NCI-H460 (cell line): ENCODE results near the gene FCN2. TPM values are rescaled to one million over a fixed set of nuclear protein-coding genes. Genes with fewer than 3 reads are reported as not detected.
"Not testable (repeated sequence)": the region's sequence is repeated elsewhere in the genome, so short reads cannot be mapped to it uniquely, and the experiment has no call there.

Source experiments
- DNase-seq: peaks from one replicate; pipeline ENCODE4 v3.0.0-alpha.2; 2016; ENCODE audit warnings: low read depth; ENCODE audit errors: extremely low read depth
- total RNA-seq: library from RNA; depleted of rRNA; stranded (reverse); fragments of >200 nt; shearing (Covaris generic); gene quantifications from 2 replicates; pipeline ENCODE4 v1.2.3, GENCODE V29; 2014

Gene FCN2
- total RNA-seq, 1 experiment from 2014 or later = not detected

GRCh38 chr9:134846699-134847098 is 33.9 kb upstream of the FCN2 start:
- DNase-seq = no peak

DNA sequence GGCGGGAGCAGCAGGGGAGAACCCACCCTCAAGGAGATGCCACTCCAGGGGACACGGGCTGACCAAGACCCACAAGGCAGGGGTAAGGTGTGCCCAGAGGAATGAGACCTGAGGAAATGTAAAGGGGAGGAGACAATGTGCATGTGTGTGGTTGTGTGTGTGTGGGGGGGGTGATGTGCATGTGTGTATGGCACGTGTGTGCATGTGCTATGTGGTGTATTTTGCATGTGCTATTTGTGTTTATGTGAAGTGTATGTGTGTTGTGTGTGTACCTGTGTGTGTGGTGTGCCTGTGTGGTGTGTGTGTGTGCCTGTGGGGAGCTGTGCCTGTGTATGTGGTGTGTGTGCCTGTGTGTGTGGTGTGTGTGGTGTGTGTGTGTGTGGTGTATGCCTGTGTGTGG is 33.5 kb upstream of the FCN2 start:
- no peak for DNase-seq

- DNase-seq = no peak
These were observed 32.7 kb upstream of the FCN2 start for GRCh38 chr9:134847752-134848432.

DNA sequence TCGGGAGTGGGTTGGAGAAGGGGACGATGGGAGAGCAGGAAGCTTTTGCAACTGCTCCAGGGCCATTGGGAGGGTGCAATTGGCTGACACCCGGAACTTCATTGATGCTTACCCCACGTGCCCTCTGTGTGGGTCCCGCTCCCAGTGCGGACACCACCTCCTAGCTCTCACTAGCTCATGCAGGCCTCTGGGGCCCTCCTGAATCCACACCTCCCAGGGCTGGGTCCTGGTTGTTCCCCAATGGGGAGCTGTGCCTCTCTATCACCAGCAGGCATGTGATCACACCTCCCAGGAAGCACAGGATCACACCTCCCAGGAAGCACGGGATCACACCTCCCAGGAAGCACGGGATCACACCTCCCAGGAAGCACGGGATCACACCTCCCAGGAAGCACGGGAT is 32.1 kb upstream of the FCN2 start:
- no peak for DNase-seq

DNA sequence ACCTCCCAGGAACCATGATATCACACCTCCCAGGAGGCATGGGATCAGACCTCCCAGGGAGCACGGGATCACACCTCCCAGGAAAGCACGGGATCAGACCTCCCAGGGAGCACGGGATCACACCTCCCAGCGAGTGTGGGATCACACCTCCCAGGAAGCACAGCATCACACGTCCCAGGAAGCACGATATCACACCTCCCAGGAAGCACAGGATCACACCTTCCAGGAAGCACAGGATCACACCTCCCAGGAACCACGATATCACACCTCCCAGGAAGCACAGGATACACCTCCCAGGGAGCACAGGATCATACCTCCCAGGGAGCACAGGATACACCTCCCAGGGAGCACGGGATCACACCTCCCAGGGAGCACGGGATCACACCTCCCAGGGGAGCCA is 30.0 kb upstream of the FCN2 start:
- no peak for DNase-seq

- no peak for DNase-seq
These were observed 29.6 kb upstream of the FCN2 start for GRCh38 chr9:134851020-134851419.

DNA sequence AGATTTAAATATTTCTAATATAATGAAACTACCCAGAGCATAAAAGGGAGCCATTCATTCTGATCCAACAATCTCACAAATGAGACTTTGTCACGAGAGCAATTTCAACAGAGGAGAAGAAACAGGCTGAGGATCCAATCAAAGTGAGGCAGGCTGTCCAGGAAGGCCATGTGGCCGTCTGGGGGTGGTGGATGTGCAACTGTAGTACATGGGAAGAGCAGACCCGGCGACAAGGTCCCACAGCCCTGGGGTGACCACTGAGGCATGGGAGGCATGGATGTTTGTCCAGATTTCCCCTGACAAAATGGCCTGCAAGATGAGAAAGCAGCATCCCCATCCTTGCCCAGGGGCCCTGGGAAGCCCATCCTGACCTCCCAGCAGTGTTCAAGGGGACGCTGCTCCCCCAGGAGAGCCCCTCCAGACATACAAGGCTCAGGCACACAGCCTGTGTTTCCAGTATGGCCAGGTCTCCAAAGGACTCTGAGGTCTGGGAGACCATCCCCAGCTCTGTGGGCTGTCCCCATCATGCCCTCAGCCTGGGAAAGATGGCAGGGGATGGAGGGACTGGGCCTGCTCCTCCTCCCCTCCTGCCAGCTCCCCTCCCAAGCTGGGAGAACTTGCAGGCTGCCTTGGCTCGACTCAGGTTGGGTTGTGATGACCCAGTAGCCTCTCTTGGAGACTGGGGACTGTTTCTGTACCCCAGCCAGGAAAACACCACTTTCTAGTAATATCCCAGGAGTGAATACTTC is 27.5 kb upstream of the FCN2 start:
- no peak for DNase-seq

- DNase-seq = no peak
These were observed 26.7 kb upstream of the FCN2 start for GRCh38 chr9:134853893-134854292.

DNA sequence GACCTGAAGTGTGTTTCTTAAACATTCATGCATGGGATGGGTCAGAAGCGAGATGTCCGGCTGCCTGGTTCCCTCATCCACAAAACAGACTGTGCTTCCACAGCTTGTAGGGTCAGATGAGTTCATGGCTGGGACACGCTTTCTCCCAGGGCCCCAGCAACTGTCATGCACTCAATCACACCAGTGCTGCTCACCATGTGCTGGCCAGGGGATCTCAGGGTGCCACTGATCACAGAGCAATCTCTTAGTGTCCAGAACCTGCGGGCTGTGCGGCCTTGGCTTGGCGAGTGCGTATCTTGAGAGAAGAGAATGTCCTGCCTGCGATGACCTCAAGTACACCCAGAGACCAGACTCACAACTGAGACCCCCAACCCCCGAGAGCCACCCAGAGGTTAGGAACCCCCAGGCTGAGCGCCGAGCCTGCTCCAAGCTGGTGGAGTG is 26.0 kb upstream of the FCN2 start:
- no peak for DNase-seq

- no peak for DNase-seq
These were observed 25.2 kb upstream of the FCN2 start for GRCh38 chr9:134855231-134855899.

DNA sequence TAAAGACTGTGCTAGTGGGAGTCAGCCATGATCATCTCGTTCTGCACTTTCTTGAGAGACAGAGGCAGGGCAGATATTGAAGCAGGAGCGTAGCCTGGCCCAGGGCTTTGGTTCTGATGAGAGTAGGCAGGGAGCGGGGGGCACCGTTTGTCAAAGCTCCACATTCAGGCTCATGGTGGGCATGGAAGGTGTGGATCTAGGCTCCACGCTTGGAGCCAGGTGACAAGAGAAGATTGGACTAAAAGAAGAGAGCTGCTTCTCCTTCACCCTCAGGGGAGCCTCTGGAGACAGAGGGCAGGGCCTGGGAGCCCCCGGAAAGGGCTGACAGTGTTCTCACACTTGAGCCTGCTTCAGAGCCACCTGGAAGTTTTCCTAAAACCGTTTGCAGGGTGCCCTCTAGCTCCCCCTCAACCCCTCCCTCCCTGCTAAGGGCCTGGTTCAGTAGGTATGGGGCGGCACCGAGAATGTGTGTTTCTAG is 24.7 kb upstream of the FCN2 start:
- no peak for DNase-seq

DNA sequence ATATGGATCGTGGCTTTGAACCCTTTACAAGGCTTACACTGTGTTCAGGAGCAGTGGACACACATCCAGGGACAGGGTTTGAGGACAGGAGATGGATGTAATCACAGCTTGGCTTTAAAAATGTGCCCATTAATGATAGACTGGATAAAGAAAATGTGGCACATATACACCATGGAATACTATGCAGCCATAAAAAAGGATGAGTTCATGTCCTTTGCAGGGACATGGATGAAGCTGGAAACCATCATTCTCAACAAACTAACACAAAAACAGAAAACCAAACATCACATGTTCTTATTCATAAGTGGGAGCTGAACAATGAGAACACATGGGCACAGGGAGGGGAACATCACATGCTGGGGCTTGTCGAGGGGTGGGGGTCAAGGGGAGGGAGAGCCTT is 23.2 kb upstream of the FCN2 start:
- DNase-seq = not testable (repeated sequence)

GRCh38 chr9:134858051-134858841 is 22.4 kb upstream of the FCN2 start:
- DNase-seq = no peak

DNA sequence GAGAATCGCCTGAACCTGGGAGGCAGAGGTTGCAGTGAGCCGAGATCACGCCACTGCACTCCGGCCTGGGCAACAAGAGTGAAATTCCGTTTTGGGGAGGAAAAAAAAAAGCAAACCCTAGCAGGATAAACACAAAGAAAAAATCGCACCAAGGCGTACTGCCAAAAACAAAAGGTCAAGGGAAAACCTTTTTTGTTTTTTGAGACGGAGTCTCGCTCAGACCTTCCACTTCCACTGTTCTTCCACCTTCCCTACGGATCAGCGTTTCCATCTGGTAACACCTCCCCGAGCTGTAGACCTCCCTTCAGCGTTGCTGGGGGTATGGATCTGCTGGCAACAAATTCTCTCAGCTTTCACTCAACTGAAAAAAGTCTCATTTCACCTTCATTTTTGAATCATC is 20.1 kb upstream of the FCN2 start:
- DNase-seq = no peak

- no peak for DNase-seq
These were observed 18.8 kb upstream of the FCN2 start for GRCh38 chr9:134861595-134862334.

GRCh38 chr9:134863306-134863902 is 17.2 kb upstream of the FCN2 start:
- no peak for DNase-seq

GRCh38 chr9:134863941-134864820 is 16.4 kb upstream of the FCN2 start:
- DNase-seq = no peak

- no peak for DNase-seq
These were observed 15.8 kb upstream of the FCN2 start for GRCh38 chr9:134864821-134865190.
